ENCODE measurements around the gene RPP40. TPM values are rescaled to one million over a fixed set of nuclear protein-coding genes. Genes with fewer than 3 reads are reported as not detected.

RPP40 gene
- total and polyA plus RNA-seq, 2 of the 8 experiments (the other 6 are each of a cell fraction or from before 2014, with no cell fraction given): 7.0 to 15.7 TPM

- Histone ChIP-seq H4K20me1 (replicated peaks in 1 of 2; ENCODE audit: control insufficient read depth in 1 of 2, insufficient read depth in 2 of 2, low read length in 2 of 2) (peaks cover 1 to 27% of the 10 kb centered on the region in 2 experiments), H3K56ac (replicated peaks; ENCODE audit: insufficient read length, low read depth, low read length) (no peak overlapping the region), H3K9ac (replicated peaks in 1 of 4; ENCODE audit: extremely low read depth in 1 of 4, low read depth in 3 of 4, low read length in 3 of 4) (no peak overlapping the region), H2AFZ (ENCODE audit: low read length) (no peak overlapping the region), H3K4me1 (replicated peaks in 1 of 4; ENCODE audit: control insufficient read depth in 3 of 4, insufficient read depth in 4 of 4, low read length in 3 of 4) (peaks cover 3 to 22% (median 6%) of the 10 kb centered on the region in 4 experiments), H3K79me1 (ENCODE audit: low read depth, low read length) (peaks cover 7% of the 10 kb centered on the region), H2BK120ac (replicated peaks; ENCODE audit: low read depth, low read length) (no peak overlapping the region), H3K9me3 (ENCODE audit: insufficient read depth in 2 of 2, low read depth in 1 of 2, low read length in 1 of 2) (no peaks in the 10 kb centered on the region), H4K8ac (ENCODE audit: extremely low read depth, insufficient read depth, low read length) (no peak overlapping the region), H4K91ac (replicated peaks; ENCODE audit: insufficient read length, low read length) (no peak overlapping the region), H3K23ac (ENCODE audit: insufficient read length) (no peak overlapping the region), H3K23me2 (ENCODE audit: low read depth, low read length) (no peaks in the 10 kb centered on the region), H3K27me3 (replicated peaks in 1 of 4; ENCODE audit: control insufficient read depth in 3 of 4, extremely low read depth in 1 of 4, insufficient read depth in 3 of 4, low read length in 3 of 4) (no peaks in the 10 kb centered on the region), H3K4me2 (ENCODE audit: insufficient read depth in 1 of 2, low read depth in 2 of 2, low read length in 2 of 2) (no peak overlapping the region), H3K27ac (ENCODE audit: low read depth, low read length) (no peak overlapping the region), H2BK5ac (ENCODE audit: low read depth, low read length) (no peak overlapping the region; the same call in 1 of the 2 replicates), H2BK20ac (ENCODE audit: low read length) (no peak overlapping the region), H3K14ac (ENCODE audit: insufficient read length) (no peak overlapping the region), H3K4ac (replicated peaks; ENCODE audit: insufficient read length, low read depth, low read length) (no peak overlapping the region), H2BK15ac (ENCODE audit: low read length) (no peak overlapping the region), H3K18ac (ENCODE audit: extremely low read depth, low read length) (no peak overlapping the region), H3K36me3 (ENCODE audit: control insufficient read depth in 2 of 4, insufficient read depth in 4 of 4, low read length in 3 of 4) (peaks cover 6 to 52% (median 17%) of the 10 kb centered on the region in 4 experiments), H3K79me2 (ENCODE audit: control insufficient read depth in 1 of 2, insufficient read depth in 2 of 2, low read length in 2 of 2) (peaks cover 0 to 4% of the 10 kb centered on the region in 2 experiments; a peak in 1 of 4 replicates), H3K4me3 (ENCODE audit: extremely low read depth in 1 of 4, insufficient read depth in 2 of 4, low read depth in 3 of 4, low read length in 4 of 4) (no peak overlapping the region), H2AK5ac (ENCODE audit: low read depth, low read length) (no peak overlapping the region), H4K5ac (ENCODE audit: insufficient read length, low read depth, low read length) (no peak overlapping the region), H2BK12ac (ENCODE audit: low read depth, low read length) (no peak overlapping the region)
- CTCF ChIA-PET (ENCODE audit: partially characterized antibody): interaction anchor here (1.8 kb wide), 1 partner anchor 11 kb away, joined by 5 read pairs; no protein-coding TSS in a partner anchor
- DNase-seq (ENCODE audit: low read depth in 1 of 2, low spot score in 2 of 2) (no peak), FAIRE-seq (no peak)
- TF ChIP-seq POLR2A (IDR thresholded peaks at IDR 0.05; ENCODE audit: control extremely low read depth in 1 of 2, low read depth in 2 of 2, low read length in 2 of 2): no peak
- 0 out of 2 replicates have a peak, but pooled peaks have one; percentile 26 for TF ChIP-seq POLR2AphosphoS5 (IDR thresholded peaks at IDR 0.05; ENCODE audit: low read depth, low read length)
- WGBS, 2 experiments (ENCODE audit: extremely low coverage in 1 of 2, insufficient coverage in 1 of 2, insufficient read length in 1 of 2, insufficient replicate concordance in 2 of 2, low coverage in 1 of 2, low lambda C conversion rate in 2 of 2, missing lambda C conversion rate in 1 of 2): 83% methylated on average over 11 of the region's 11 CpGs; no CpG with 5 or more reads in 1 of the 2 experiments
- POLR2A ChIA-PET (ENCODE audit: partially characterized antibody): no interaction called here
These were observed 57.3 kb downstream of the RPP40 start for GRCh38 chr6:4946521-4946920.

Other genes starting within 250 kb of the RPP40 start
- gene CDYL, start 227.6 kb downstream of the RPP40 start, total RNA-seq (2021; fragmentation: NEBNext Ultra II Directional; extraction: Animal tissue kit (Norgen Biotek cat#: 25700)): 113 and 119 TPM in 2 replicates
- gene CDYL, start 227.6 kb downstream of the RPP40 start, polyA plus RNA-seq (2011; rRNA removed): 53.7 and 56.4 TPM in 2 replicates
- gene PPP1R3G, start 81.3 kb upstream of the RPP40 start, total RNA-seq (2021; fragmentation: NEBNext Ultra II Directional; extraction: Animal tissue kit (Norgen Biotek cat#: 25700)): 0.09 TPM in 1 of 2 replicates, not detected in the other
- 0.03 and 0.06 TPM in 2 replicates for gene PPP1R3G, start 81.3 kb upstream of the RPP40 start, polyA plus RNA-seq (2011; rRNA removed)